K562 (cell line): ENCODE measurements around the gene SCFD2.

Experiments
- BDP1 ChIP-seq: IDR thresholded peaks from 3 replicates; pipeline ENCODE4 v1.6.1; 2011; ENCODE audit not compliant: insufficient read length, insufficient read depth
- CHD4 ChIP-seq: fragments of 200-600 bp; sonication (generic); IDR thresholded peaks from 3 replicates; pipeline ENCODE4 v1.6.1; 2012; ENCODE audit warnings: low read depth, mild to moderate bottlenecking, mixed read lengths, low read length, inconsistent platforms; ENCODE audit not compliant: insufficient read depth, insufficient replicate concordance, poor library complexity, severe bottlenecking
- POLR2A ChIP-seq: fragments of 450-650 bp; conservative IDR thresholded peaks from 2 replicates; pipeline ENCODE4 v1.6.1; 2016
- RFX1 ChIP-seq: fragments of 450-650 bp; IDR thresholded peaks from 2 replicates; pipeline ENCODE4 v1.6.1; 2016; ENCODE audit warnings: mild to moderate bottlenecking, moderate library complexity
- TRIM24 ChIP-seq, 2 experiments: fragments of 450-650 bp; IDR thresholded peaks; 2 replicates each; pipeline ENCODE4 v1.6.1; 2016
- ZNF282 ChIP-seq: sonication (generic); formaldehyde crosslinking; IDR thresholded peaks from 2 replicates; pipeline ENCODE4 v1.8.1; 2023; ENCODE audit warnings: missing genetic modification reagents
- ZZZ3 ChIP-seq: fragments of 450-650 bp; IDR thresholded peaks from 2 replicates; pipeline ENCODE4 v1.6.1; 2016; ENCODE audit warnings: antibody characterized with exemption, mild to moderate bottlenecking, moderate library complexity
- TF ChIP-seq, protein P1 (sequence below), 2 experiments: IDR thresholded peaks; 2 replicates each; pipeline ENCODE4 v1.6.1; 2011; ENCODE audit warnings: borderline replicate concordance in 1 of 2, control low read depth in 1 of 2, low read depth in 1 of 2, low read length in 1 of 2, mild to moderate bottlenecking in 1 of 2, mixed read lengths in 1 of 2, moderate library complexity in 1 of 2; ENCODE audit not compliant: insufficient read depth in 1 of 2, insufficient read length in 1 of 2, poor library complexity in 1 of 2, severe bottlenecking in 1 of 2; ENCODE audit errors: extremely low read depth in 1 of 2
- TF ChIP-seq, protein P2 (sequence below): fragments of 150-350 bp; conservative IDR thresholded peaks from 2 replicates; pipeline ENCODE4 v1.6.1; 2014; ENCODE audit warnings: low read length
- TF ChIP-seq, protein P3 (sequence below): sonication (generic); formaldehyde crosslinking; IDR thresholded peaks from 2 replicates; pipeline ENCODE4 v1.8.0; 2022; ENCODE audit warnings: missing genetic modification reagents, mild to moderate bottlenecking, borderline replicate concordance
- TF ChIP-seq, protein P4 (sequence below): fragments of 250-450 bp; sonication (Bioruptor Pico); IDR thresholded peaks from 2 replicates; pipeline ENCODE4 v1.5.0; 2022; ENCODE audit warnings: mild to moderate bottlenecking

DNA sequence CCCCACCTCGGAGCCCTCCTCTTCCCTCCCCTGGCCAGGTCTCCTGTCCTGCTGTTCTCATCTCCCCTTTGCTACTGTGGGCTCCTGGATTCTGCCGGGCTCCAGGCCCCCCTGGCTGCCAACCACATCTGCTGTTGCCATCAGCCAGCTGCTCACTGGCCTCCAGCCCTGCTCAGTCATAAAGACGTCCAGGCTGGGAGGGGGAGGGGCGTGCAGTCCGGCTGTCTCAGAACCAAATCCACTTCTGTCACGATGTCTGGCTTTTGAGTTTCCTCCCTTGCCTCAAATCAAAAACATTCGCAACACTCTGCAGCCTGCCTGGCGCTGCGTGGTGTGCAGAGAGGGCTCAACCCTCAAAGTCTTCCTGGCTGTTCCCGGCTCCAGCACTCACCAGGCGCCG lies 496.7 kb downstream of the SCFD2 start:
- TF ChIP-seq, protein P1, sequence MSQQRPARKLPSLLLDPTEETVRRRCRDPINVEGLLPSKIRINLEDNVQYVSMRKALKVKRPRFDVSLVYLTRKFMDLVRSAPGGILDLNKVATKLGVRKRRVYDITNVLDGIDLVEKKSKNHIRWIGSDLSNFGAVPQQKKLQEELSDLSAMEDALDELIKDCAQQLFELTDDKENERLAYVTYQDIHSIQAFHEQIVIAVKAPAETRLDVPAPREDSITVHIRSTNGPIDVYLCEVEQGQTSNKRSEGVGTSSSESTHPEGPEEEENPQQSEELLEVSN (IDR thresholded peaks at IDR 0.05; ENCODE audit: borderline replicate concordance in 1 of 2, extremely low read depth in 1 of 2, insufficient read depth in 1 of 2, insufficient read length in 1 of 2, low read depth in 1 of 2, low read length in 1 of 2, poor library complexity in 1 of 2, severe bottlenecking in 1 of 2) = no peak
- TF ChIP-seq CHD4 = no peak
- TF ChIP-seq ZZZ3 = no peak
- TF ChIP-seq, protein P2, sequence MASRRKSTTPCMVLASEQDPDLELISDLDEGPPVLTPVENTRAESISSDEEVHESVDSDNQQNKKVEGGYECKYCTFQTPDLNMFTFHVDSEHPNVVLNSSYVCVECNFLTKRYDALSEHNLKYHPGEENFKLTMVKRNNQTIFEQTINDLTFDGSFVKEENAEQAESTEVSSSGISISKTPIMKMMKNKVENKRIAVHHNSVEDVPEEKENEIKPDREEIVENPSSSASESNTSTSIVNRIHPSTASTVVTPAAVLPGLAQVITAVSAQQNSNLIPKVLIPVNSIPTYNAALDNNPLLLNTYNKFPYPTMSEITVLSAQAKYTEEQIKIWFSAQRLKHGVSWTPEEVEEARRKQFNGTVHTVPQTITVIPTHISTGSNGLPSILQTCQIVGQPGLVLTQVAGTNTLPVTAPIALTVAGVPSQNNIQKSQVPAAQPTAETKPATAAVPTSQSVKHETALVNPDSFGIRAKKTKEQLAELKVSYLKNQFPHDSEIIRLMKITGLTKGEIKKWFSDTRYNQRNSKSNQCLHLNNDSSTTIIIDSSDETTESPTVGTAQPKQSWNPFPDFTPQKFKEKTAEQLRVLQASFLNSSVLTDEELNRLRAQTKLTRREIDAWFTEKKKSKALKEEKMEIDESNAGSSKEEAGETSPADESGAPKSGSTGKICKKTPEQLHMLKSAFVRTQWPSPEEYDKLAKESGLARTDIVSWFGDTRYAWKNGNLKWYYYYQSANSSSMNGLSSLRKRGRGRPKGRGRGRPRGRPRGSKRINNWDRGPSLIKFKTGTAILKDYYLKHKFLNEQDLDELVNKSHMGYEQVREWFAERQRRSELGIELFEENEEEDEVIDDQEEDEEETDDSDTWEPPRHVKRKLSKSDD = no peak
- no peak for TF ChIP-seq BDP1
- no peak for TF ChIP-seq TRIM24 (IDR thresholded peaks at IDR 0.05)
- TF ChIP-seq, protein P3, sequence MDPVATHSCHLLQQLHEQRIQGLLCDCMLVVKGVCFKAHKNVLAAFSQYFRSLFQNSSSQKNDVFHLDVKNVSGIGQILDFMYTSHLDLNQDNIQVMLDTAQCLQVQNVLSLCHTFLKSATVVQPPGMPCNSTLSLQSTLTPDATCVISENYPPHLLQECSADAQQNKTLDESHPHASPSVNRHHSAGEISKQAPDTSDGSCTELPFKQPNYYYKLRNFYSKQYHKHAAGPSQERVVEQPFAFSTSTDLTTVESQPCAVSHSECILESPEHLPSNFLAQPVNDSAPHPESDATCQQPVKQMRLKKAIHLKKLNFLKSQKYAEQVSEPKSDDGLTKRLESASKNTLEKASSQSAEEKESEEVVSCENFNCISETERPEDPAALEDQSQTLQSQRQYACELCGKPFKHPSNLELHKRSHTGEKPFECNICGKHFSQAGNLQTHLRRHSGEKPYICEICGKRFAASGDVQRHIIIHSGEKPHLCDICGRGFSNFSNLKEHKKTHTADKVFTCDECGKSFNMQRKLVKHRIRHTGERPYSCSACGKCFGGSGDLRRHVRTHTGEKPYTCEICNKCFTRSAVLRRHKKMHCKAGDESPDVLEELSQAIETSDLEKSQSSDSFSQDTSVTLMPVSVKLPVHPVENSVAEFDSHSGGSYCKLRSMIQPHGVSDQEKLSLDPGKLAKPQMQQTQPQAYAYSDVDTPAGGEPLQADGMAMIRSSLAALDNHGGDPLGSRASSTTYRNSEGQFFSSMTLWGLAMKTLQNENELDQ (CRISPR knock-in tag) = no peak
- no peak for TF ChIP-seq ZNF282 (CRISPR knock-in tag)
- no peak for TF ChIP-seq POLR2A
- TF ChIP-seq, protein P4, sequence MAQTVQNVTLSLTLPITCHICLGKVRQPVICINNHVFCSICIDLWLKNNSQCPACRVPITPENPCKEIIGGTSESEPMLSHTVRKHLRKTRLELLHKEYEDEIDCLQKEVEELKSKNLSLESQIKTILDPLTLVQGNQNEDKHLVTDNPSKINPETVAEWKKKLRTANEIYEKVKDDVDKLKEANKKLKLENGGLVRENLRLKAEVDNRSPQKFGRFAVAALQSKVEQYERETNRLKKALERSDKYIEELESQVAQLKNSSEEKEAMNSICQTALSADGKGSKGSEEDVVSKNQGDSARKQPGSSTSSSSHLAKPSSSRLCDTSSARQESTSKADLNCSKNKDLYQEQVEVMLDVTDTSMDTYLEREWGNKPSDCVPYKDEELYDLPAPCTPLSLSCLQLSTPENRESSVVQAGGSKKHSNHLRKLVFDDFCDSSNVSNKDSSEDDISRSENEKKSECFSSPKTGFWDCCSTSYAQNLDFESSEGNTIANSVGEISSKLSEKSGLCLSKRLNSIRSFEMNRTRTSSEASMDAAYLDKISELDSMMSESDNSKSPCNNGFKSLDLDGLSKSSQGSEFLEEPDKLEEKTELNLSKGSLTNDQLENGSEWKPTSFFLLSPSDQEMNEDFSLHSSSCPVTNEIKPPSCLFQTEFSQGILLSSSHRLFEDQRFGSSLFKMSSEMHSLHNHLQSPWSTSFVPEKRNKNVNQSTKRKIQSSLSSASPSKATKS (CRISPR knock-in tag) = no peak
- TF ChIP-seq RFX1 = no peak
